ENCODE measurements around the gene CAND1. TPM values are rescaled to one million over a fixed set of nuclear protein-coding genes. Genes with fewer than 3 reads are reported as not detected.

CAND1 gene
- total RNA-seq (2021) = 230 and 246 TPM in 2 replicates
- long read RNA-seq, full-length matches to known transcripts = 196 of 251 reads
- long read RNA-seq, partial matches to known transcripts = 38 of 251 reads
- long read RNA-seq, other reads (novel, unspliced or antisense) = 17 of 251 reads

GRCh38 chr12:67268896-67269632, at the start of gene CAND1:
TSS of gene CAND1 (plus strand) at chr12:67269358. CDS start at chr12:67269718, 360 bp downstream.
- Mint-ChIP-seq H3K27me3 (ENCODE audit: low read depth) (0 out of 2 replicates have a peak, but pooled peaks cover 2% of the 10 kb centered on the region), H3K9me3 (peaks cover 0 to 4% of the 10 kb centered on the region in 2 experiments; a peak in 1 of 5 replicates), H3K4me1 (peaks cover 19 to 27% of the 10 kb centered on the region in 2 experiments), H3K4me3 (peak within 1 kb of the TSS; percentile 90 to 91), H3K27ac (peak within 1 kb of the TSS; percentile 99 to 100 (median 100)), H3K36me3 (ENCODE audit: insufficient read depth in 1 of 3, low read depth in 3 of 3) (peaks cover 0 to 9% (median 6%) of the 10 kb centered on the region in 3 experiments; a peak in 6 of 7 replicates)
- no peak within 1 kb of the TSS for H4K8ac ChIP-seq (replicated peaks; ENCODE audit: insufficient read length, low read depth, low read length)
- H2BK120ac ChIP-seq (ENCODE audit: low read depth, low read length, poor library complexity, severe bottlenecking) = no peak within 1 kb of the TSS
- H3K27me3 ChIP-seq (ENCODE audit: insufficient read depth, low read length) = no peaks in the 10 kb centered on the region
- peak within 1 kb of the TSS; percentile 59 for H3K27ac ChIP-seq (ENCODE audit: insufficient read length, low read depth, low read length)
- peak within 1 kb of the TSS; percentile 96 for H3K4me2 ChIP-seq (ENCODE audit: insufficient read depth, insufficient read length, low read length)
- WGBS (ENCODE audit: extremely low coverage, insufficient read length, low lambda C conversion rate) = no CpG with 5 or more reads among the region's 61 CpGs
- H2AK5ac ChIP-seq (ENCODE audit: insufficient read length, low read length) = no peak within 1 kb of the TSS
- H3K4ac ChIP-seq (ENCODE audit: low read depth, low read length) = no peak within 1 kb of the TSS
- H2BK20ac ChIP-seq (ENCODE audit: low read depth, low read length, poor library complexity, severe bottlenecking) = no peak within 1 kb of the TSS
- peak; percentile 97 for DNase-seq
- H4K91ac ChIP-seq (ENCODE audit: insufficient read length, low read depth, low read length) = no peak within 1 kb of the TSS
- no peak within 1 kb of the TSS for H4K5ac ChIP-seq (ENCODE audit: insufficient read length, low read depth, low read length)
- no peaks in the 10 kb centered on the region for H3K9me3 ChIP-seq (ENCODE audit: control insufficient read depth, low read depth, low read length)
- H3K23me2 ChIP-seq (ENCODE audit: insufficient read length, low read depth, low read length, poor library complexity, severe bottlenecking) = peaks cover 8% of the 10 kb centered on the region
- peak within 1 kb of the TSS; percentile 95 for H3K9ac ChIP-seq (ENCODE audit: extremely low read depth, insufficient read length, low read length)
- peak within 1 kb of the TSS; percentile 86 for H3K18ac ChIP-seq (ENCODE audit: insufficient read length, low read depth, low read length)
- peak within 1 kb of the TSS; percentile 96 for H3K14ac ChIP-seq (ENCODE audit: insufficient read depth, low read length)
- no peak within 1 kb of the TSS for H3T11ph ChIP-seq (ENCODE audit: low read length)
- H2BK12ac ChIP-seq (ENCODE audit: insufficient read length, low read depth, low read length) = no peak within 1 kb of the TSS
- peak within 1 kb of the TSS; percentile 56 for H2BK5ac ChIP-seq (ENCODE audit: insufficient read length, low read length)
- H4K20me1 ChIP-seq (ENCODE audit: control insufficient read depth, insufficient read depth, insufficient read length) = no peaks in the 10 kb centered on the region
- H3K56ac ChIP-seq (ENCODE audit: insufficient read length, low read depth, low read length) = no peak within 1 kb of the TSS
- H3K23ac ChIP-seq (ENCODE audit: insufficient read length, low read depth, low read length) = no peak within 1 kb of the TSS
- H3K4me1 ChIP-seq (ENCODE audit: insufficient read depth, low read length) = no peaks in the 10 kb centered on the region
- H2BK15ac ChIP-seq (ENCODE audit: low read depth, low read length) = no peak within 1 kb of the TSS
- peaks cover 25% of the 10 kb centered on the region; the same call in 1 of the 2 replicates for H3K79me2 ChIP-seq (ENCODE audit: insufficient read depth, low read length)
- peak within 1 kb of the TSS; percentile 99 for H2AFZ ChIP-seq (ENCODE audit: low read length)
- TF ChIP-seq CTCF (conservative IDR thresholded peaks at IDR 0.05) = no peak
- no peaks in the 10 kb centered on the region for H3K79me1 ChIP-seq (ENCODE audit: insufficient read depth, low read depth, low read length, poor library complexity, severe bottlenecking)

All from H9 (cell line).